NCI-H460 (cell line): Measurements from ENCODE around the gene IFT122. TPM values are rescaled to one million over a fixed set of nuclear protein-coding genes. Genes with fewer than 3 reads are reported as not detected.

ENCODE experiments used
- DNase-seq: peaks from one replicate; pipeline ENCODE4 v3.0.0-alpha.2; 2016; ENCODE audit warnings: low read depth; ENCODE audit errors: extremely low read depth
- total RNA-seq: library from RNA; depleted of rRNA; stranded (reverse); fragments of >200 nt; shearing (Covaris generic); gene quantifications from 2 replicates; pipeline ENCODE4 v1.2.3, GENCODE V29; 2014

The IFT122 gene
- total RNA-seq, 1 experiment from 2014 or later, result 7.0 TPM

DNA sequence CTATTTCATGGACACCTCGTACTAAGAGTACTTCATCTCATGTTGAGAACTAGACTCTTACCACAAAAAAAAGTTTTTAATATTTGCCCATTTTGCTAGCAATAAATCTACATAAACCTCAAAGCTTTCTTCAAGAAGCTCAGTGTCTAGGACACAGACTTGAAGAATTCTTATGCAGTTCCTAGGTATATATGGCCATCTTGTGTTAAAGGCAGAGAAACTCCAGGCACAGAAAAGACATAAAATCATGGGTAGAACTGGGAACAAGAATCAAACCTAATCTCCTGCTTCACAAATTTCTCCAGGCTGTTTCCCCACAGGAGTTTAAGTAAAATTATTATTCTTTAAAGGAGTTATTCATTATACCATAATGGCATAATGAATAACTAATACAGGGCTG lies 4.7 kb upstream of the IFT122 start:
- no peak for DNase-seq

DNA sequence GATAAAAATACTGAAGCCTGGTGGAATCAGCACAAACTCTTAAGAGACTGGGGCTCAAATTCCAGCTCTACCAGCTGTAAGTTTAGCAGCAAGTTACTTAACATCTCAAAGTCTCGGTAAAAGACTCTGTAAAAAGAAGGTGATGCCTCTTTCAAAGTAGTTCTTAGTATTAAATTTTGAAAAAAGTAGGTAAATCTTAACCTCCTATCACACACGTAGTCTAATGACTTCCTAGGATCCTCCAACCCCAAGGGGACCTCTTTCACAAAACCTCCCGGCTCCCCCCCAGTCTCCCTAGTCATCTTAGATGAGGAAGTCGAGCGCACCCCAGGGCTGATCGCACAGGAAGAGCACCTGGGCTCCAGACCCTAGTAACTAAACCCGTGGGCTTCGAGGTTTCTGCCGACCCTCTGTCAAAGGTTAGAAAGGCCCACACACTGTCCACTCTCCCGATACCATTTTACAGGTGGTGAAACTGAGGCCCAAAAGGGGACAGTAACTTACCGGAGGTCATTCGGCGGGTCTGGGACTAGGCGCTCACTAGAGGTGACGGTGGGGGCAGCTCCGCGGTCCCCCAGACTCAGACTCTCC lies 703 bp upstream of the IFT122 start:
- DNase-seq, result no peak

DNA sequence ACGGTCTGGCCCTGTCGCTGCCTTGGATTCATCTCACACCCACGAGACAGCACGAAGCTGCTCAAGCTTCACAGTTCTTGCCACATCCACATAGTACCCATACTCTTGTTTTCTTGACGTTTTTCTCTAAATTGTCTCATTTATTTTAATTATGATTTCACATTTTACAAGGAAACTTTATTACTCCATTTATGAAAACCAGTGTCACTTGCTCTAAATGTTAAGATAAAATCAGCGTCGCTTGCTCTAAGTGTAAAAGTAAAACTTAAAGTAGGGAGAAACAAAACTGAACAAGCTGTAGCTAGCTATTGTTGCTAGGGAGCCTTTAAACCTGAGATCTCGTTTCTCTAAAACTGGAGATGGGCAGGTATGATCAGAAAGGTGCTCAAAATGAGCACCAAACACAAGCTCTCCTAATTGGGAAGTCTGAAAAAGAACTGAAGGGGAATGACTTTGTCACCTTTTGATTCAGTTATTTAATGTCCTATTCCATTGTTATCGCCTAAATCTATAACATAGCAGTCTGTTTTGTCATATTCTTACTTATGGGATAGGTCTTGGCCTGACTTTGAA lies 680 bp downstream of the IFT122 start:
- no peak for DNase-seq

GRCh38 chr3:129441215-129441614 lies 1.2 kb downstream of the IFT122 start:
- DNase-seq, result no peak

DNA sequence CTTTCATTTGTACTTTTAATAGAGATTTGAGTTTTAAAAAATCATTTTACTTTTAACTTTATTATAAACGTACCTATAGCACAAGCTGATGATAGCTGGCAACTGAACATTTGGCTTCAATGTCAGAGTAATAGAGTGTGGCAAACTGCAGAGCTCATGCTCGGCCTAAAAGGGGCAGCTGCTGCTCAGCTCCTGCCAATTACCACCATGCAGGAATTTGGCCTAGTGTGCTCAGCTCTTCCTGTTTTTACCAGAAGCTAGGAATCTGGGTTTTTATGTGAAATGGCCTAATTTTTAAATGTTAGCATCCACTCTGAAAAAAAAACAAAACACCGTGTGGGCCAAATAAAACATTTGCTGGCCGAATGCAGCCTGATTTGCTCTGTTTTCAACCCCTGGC lies 1.8 kb downstream of the IFT122 start:
- DNase-seq, result no peak

GRCh38 chr3:129442486-129442885 lies 2.5 kb downstream of the IFT122 start:
- no peak for DNase-seq

DNA sequence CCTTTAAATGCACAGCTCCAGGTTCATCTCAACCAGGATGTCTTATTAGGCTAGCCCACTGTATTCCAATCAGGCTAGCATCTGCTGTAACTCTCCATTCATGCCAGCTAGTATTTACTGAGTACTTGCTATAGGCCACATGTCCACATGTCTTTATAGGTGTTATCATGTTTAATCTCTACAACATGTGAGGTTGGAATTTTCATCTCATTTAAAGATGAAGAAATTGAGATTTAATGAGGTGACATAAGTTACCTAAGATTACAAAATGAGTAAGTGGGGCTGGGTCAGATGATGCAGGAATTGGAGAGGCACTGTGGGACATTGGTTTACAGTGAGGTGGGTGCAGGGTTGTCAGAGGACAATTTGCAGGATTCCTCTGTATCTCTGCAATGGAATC lies 2.9 kb downstream of the IFT122 start:
- no peak for DNase-seq

GRCh38 chr3:129445471-129445870 lies 5.4 kb downstream of the IFT122 start:
- DNase-seq, result no peak

- DNase-seq, result no peak
Measured at GRCh38 chr3:129446926-129447325, 6.9 kb downstream of the IFT122 start.

GRCh38 chr3:129448186-129448895 lies 8.3 kb downstream of the IFT122 start:
- DNase-seq, result no peak

DNA sequence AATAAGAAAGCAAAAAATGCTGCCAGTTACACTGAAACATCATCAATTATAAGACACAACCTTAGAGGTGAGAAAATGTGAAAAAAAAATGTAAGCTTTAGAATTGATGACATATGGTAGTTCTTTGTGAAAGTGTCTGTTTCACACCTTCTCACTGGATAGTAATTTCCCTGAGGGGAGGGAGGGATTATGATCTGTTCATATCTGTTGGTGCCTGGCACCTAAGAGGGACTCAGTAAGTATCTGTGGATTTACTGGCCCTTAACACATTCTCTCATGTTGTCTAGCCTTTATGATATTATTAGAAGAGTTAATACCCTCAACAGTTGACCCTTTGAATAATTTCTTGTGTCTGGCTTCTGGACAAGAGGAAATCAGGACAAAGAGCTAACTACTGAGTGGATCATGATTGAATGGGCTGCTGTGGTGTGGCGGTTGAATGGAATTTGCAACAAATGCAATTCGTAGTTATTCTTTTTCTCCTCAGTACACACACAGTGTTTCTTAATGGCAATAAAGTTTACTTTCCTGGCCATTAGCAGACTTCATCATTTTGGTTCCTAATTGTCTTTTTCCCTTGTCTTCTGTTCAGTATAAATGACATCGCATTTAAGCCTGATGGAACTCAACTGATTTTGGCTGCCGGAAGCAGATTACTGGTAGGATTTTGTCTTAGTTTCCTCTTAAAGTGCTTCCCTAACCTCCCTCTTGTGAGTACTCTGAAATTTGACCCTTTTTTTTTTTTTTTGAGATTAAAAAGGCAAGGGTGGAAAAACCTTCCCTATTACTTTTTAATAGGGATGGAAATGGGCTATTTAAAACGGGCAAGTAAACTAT lies 9.5 kb downstream of the IFT122 start:
- DNase-seq, result no peak

DNA sequence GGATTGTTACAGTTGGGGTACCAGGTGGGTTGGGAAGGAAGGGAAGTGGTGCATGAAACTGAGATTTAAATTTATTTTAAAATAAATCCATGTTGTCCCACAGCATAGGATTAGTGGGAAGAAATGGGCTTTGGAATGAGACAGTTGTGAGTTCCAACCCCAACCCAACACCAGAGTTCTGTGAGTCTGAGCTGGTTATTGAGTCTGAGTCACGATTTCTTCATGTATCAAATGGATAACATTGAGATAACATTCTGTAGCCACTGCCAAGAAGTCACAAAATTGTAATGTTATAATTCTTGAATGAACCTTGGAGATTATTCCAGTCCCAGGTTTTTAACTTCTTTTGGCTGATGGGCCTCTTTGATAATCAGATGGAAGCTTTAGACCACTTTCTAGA lies 13.7 kb downstream of the IFT122 start:
- no peak for DNase-seq

- no peak for DNase-seq
Measured at GRCh38 chr3:129460155-129460554, 20.1 kb downstream of the IFT122 start.

DNA sequence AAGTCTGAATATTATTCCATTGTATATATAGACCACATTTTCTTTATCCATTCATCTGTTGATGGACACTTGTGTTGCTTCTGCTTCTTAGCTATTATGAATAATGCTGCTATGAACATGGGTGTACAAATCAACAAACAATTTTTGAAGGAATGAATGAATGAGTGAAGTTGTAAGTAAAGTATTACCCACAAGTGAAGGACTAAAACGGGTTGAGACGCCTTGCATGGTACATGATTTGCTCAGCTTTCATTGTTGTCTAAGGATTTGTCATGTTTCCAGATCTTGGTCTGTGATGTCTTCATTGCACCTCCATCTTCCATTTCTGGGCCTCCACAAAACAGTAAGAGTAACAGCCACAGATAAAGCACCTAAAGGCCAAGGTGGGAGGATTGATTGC lies 20.5 kb downstream of the IFT122 start:
- DNase-seq, result no peak

- DNase-seq, result no peak
Measured at GRCh38 chr3:129461022-129461421, 21.0 kb downstream of the IFT122 start.

GRCh38 chr3:129461461-129462146 lies 21.6 kb downstream of the IFT122 start:
- peak; percentile 25 for DNase-seq

- no peak for DNase-seq
Measured at GRCh38 chr3:129462361-129462968, 22.4 kb downstream of the IFT122 start.

DNA sequence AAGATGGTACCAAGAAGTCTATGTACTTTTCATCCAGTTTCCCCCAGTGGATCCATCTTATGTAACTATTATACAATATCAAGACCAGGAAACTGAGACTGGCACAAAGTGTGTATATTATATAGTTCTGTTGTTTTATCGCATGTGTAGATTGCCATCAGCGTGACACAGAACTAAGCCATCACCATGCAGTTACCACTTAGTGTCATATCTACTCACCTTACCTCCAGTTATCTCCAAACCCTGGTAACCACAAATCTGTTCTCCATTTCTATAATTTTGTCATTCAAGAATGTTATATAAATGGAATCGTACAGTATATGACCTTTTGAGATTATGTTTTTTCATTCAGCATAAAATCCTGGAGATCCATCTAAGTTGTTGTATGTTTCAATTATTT lies 23.1 kb downstream of the IFT122 start:
- no peak for DNase-seq

DNA sequence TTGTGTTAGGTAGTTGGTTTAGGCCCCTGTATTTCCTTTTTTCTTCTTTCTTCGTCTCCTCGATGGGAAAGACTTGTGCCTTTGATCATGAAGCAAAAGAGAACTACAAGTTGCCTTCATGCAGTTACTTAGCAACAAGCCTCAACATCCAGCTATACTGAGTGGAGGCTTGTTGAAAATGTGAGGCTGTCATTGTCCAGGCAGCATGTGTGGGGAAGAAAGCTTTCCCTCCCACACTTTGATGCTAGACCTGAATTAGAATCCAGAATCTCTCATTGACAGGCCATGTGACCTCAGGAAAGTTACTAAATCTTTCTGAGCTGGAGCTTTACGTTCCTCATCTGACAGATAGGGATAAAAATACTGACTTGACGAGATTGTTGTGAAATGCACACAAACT lies 23.7 kb downstream of the IFT122 start:
- no peak for DNase-seq

GRCh38 chr3:129467932-129468331 lies 27.9 kb downstream of the IFT122 start:
- no peak for DNase-seq
